Astrocyte of the cerebellum (primary cell): ENCODE measurements around the gene AK1.

ENCODE experiments used
- DNase-seq: peaks from one replicate; pipeline ENCODE4 v3.0.0-alpha.2; 2011; ENCODE audit warnings: low read depth
- H3K4me3 ChIP-seq: 2 replicates; pipeline ENCODE4 v1.5.1; 2011; ENCODE audit warnings: mild to moderate bottlenecking, low read depth, low read length, moderate library complexity
- in situ Hi-C: cut with HindIII; loops from 2 replicates; pipeline ENCODE4 v1.10.0; 2017; ENCODE audit warnings: low sequenced_read_pairs
- TF ChIP-seq, protein P1 (sequence below): IDR thresholded peaks from 2 replicates; pipeline ENCODE4 v1.5.1; 2012; ENCODE audit warnings: low read length, low read depth, moderate library complexity, mild to moderate bottlenecking; ENCODE audit errors: missing control alignments

Gene AK1

DNA sequence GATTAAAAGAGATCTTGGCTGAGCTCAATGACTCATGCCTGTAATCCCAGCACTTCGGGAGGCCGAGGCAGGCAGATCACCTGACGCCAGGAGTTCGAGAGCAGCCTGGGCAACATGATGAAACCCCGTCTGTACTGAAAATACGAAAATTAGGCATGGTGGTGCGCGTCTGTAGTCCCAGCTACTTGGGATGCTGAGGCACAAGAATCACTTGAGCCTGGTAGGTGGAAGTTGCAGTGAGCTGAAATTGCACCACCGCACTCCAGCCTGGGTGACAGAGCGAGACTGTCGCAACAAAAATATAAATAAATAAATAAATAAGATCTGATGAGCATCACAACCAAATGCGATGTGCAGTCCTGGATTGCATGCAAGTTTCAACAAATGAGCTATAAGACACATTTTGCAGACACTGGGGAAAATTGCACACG lies 14.3 kb downstream of the AK1 start:
- TF ChIP-seq, protein P1, sequence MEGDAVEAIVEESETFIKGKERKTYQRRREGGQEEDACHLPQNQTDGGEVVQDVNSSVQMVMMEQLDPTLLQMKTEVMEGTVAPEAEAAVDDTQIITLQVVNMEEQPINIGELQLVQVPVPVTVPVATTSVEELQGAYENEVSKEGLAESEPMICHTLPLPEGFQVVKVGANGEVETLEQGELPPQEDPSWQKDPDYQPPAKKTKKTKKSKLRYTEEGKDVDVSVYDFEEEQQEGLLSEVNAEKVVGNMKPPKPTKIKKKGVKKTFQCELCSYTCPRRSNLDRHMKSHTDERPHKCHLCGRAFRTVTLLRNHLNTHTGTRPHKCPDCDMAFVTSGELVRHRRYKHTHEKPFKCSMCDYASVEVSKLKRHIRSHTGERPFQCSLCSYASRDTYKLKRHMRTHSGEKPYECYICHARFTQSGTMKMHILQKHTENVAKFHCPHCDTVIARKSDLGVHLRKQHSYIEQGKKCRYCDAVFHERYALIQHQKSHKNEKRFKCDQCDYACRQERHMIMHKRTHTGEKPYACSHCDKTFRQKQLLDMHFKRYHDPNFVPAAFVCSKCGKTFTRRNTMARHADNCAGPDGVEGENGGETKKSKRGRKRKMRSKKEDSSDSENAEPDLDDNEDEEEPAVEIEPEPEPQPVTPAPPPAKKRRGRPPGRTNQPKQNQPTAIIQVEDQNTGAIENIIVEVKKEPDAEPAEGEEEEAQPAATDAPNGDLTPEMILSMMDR: no peak
- in situ Hi-C loops: loop anchor here (25.0 kb wide), 1 partner anchor 226 kb away; no protein-coding TSS in a partner anchor
- no peak for DNase-seq
- no peak overlapping the region for H3K4me3 ChIP-seq

DNA sequence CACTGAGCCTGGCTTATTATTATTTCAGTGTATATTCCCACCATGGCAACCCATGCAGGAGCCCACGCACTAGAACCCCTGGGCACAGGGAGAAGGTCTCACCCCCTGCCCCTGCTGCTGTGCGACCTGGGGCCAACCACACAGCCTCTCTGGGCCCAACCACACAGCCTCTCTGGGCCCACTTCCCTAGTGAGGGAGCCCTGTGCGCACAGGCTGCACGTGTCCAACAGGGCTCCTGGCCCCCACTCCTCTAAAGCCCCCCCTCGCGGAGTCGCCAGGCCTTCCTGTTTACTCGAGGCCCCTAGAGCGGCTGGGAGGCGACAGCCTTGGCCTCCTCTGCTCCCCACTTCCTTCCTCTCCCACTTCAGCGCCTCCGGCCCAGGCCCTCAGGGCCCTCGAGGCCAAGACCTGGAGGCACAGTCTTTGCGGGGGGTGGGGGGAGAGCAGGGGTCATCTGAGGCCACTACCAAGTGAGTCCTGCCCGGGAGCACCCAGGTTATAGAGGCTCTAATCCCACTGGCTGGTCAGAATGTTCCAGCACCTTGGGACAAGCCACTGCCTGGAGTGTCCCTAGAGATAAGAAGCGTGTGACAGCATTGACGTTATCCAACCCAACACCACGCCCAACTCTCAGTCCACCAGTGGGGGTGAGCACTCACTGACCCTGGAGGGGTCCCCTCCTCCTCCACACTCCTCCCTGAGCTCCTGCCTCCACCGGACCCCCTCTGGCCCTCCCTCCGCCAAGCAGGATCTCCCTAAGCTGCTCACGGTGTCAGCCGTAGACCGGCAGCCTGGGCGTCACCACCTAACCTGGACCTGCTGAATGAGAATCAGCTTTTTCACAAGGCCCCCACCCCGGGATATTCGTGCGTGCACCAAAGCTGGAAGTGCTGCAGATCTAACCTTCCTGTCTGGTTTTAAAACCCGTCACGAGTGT lies 15.1 kb downstream of the AK1 start:
- DNase-seq: no peak
- in situ Hi-C loops: loop anchor here (25.0 kb wide), 1 partner anchor 225 kb away; no protein-coding TSS in a partner anchor
- H3K4me3 ChIP-seq: no peak overlapping the region
- TF ChIP-seq, protein P1: no peak

DNA sequence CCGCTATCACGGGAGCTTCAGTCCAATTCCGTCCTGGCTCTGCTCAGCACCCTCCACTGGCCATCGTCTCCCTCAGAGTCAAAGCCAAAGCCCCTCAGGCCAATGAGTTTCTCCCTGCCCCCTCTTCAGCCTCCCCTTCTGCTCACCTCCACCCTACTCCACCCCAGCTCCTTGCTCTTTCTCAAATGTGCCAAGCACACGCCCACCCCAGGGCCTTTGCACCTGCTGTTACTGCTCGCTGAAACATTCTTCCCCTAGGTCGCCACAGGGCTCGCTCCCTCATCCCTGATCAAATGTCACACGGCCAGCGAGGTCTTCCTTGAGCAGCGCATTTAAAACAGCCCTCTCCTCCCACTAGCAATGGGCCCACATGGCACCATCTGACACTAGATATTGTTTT lies 16.7 kb downstream of the AK1 start:
- in situ Hi-C loops: loop anchor here (25.0 kb wide), 1 partner anchor 223 kb away; no protein-coding TSS in a partner anchor
- no peak for DNase-seq
- TF ChIP-seq, protein P1: no peak
- no peak overlapping the region for H3K4me3 ChIP-seq

GRCh38 chr9:127860260-127860659 lies 17.2 kb downstream of the AK1 start:
- in situ Hi-C loops: loop anchor here (25.0 kb wide), 1 partner anchor 223 kb away; no protein-coding TSS in a partner anchor
- TF ChIP-seq, protein P1: no peak
- H3K4me3 ChIP-seq: no peak overlapping the region
- DNase-seq: no peak

DNA sequence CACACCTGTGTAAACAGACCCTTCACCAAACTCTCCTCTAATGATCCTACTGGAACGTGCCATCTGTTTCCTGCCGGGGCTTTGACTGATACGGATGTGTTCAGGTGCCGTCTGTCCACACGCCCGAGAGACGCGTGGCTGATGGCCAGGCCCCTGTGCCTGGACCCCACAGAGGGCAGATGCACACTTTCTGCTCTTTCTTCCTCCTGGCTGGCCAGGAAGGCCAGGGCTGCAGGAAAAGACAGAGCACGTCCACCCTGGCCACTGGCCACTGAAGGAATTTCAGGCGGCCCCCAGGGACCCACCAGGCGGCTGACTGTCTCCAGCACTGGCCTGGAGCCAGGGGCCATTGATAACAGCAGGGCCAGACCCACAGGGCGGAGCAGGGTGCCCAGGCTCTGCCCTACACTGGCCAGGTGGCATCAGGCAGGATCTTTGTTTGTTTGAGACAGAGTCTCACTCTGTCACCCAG lies 19.4 kb downstream of the AK1 start:
- TF ChIP-seq, protein P1: no peak
- DNase-seq: no peak
- no peak overlapping the region for H3K4me3 ChIP-seq

GRCh38 chr9:127857278-127857677 lies 20.2 kb downstream of the AK1 start:
- in situ Hi-C loops: loop anchor here (25.0 kb wide), 1 partner anchor 220 kb away; no protein-coding TSS in a partner anchor
- no peak for DNase-seq
- TF ChIP-seq, protein P1: no peak
- H3K4me3 ChIP-seq: no peak overlapping the region

More for the DNA sequence above, 19.4 kb downstream of the AK1 start:
- in situ Hi-C loops: loop anchor here (25.0 kb wide), 1 partner anchor 221 kb away; no protein-coding TSS in a partner anchor
